ENCODE measurements around the gene CAP2. TPM values are rescaled to one million over a fixed set of nuclear protein-coding genes. Genes with fewer than 3 reads are reported as not detected.
"Not testable (repeated sequence)": the region's sequence is repeated elsewhere in the genome, so short reads cannot be mapped to it uniquely, and the experiment has no call there.

CAP2 gene
- total RNA-seq, 1 experiment from 2014 or later: 37.0 TPM

DNA sequence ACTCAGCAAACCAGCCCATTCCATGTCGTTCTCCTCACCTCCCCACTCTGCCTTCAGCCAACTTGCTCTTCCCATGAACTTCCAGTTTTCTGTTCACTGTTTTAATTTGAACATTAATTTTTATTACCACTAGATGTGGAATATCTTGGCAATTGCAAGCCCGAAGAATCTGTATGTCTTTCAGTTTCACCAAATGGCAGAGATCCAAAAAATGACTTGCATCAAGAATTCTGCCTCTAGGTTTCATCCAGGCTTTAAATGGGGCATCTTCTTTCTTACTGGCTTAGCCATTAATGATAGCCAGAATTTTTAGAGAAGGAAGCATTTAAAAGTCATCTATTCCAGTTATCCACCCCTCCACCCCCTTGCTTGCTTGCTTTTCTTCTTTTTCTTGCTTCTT lies 39.0 kb downstream of the CAP2 start:
- in situ Hi-C loops (cut with HindIII; ENCODE audit: low pct_unique_long_range_greater_than_20kb, low sequenced_read_pairs) (no loop called here), intact Hi-C loops (cut with micrococcal nuclease; ENCODE audit: unreplicated experiment) (no loop called here)
- H3K27ac ChIP-seq (ENCODE audit: low read length): no peak overlapping the region
- POLR2A ChIA-PET: no interaction called here
- no peaks in the 10 kb centered on the region for H3K9me3 ChIP-seq (ENCODE audit: control insufficient read depth, insufficient read depth, low read depth, low read length)
- CTCF ChIA-PET: no interaction called here
- H3K27me3 ChIP-seq (ENCODE audit: control insufficient read depth, insufficient read depth, low read length): no peaks in the 10 kb centered on the region
- ATAC-seq: no peak
- no peak for DNase-seq (ENCODE audit: low read depth, low spot score)
- no peaks in the 10 kb centered on the region for H3K4me1 ChIP-seq (ENCODE audit: control insufficient read depth, insufficient read depth, low read length)
- no TSS peak for BruUV-seq (replicated peaks)
- H3K36me3 ChIP-seq (ENCODE audit: control insufficient read depth, insufficient read depth, low read length): peaks cover 5% of the 10 kb centered on the region; the same call in 1 of the 2 replicates
- no peak overlapping the region for H3K4me3 ChIP-seq (ENCODE audit: low read depth in 2 of 2, low read length in 2 of 2)
- no peak for TF ChIP-seq TCF7L2 (IDR thresholded peaks at IDR 0.05; ENCODE audit: low read depth, low read length)

DNA sequence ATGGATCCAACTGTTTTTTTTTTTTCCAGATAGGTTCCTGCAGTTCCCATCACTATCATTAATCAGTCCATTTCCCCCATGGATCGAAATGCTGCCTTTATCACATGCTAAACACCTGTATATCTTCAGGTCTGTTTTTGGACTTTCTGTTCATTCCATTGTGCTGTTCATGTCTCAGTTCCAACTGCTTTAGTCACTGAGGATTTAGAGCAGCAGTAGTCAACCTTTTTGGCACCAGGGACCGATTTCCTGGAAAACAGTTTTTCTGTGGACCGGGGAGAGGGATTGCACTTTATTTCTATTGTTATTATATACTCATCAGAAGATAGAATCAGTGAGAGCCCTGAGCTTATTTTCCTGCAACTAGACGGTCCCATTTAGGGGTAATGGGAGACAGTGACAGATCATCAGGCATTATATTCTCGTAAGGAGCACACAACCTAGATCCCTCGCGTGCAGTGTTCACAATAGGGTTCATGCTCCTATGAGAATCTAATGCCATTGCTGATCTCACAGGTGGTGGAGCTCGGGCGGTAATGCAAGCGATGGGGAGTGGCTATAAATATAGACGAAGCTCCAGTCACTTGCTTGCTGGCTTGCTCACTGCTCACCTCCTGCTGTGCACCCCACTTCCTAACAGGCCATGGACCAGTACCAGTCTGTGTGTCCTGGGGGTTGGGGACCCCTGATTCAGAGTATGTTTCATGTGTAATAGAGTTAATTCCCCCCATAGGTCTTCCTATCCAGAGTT lies 46.0 kb downstream of the CAP2 start:
- intact Hi-C loops (cut with micrococcal nuclease; ENCODE audit: unreplicated experiment) (no loop called here), in situ Hi-C loops (cut with HindIII; ENCODE audit: low pct_unique_long_range_greater_than_20kb, low sequenced_read_pairs) (no loop called here)
- ChIA-PET POLR2A (no interaction called here), CTCF (no interaction called here)
- Histone ChIP-seq H3K4me3 (ENCODE audit: low read depth in 2 of 2, low read length in 2 of 2) (no peak overlapping the region), H3K36me3 (ENCODE audit: control insufficient read depth, insufficient read depth, low read length) (no peaks in the 10 kb centered on the region), H3K9me3 (ENCODE audit: control insufficient read depth, insufficient read depth, low read depth, low read length) (no peaks in the 10 kb centered on the region), H3K27me3 (ENCODE audit: control insufficient read depth, insufficient read depth, low read length) (no peaks in the 10 kb centered on the region), H3K4me1 (ENCODE audit: control insufficient read depth, insufficient read depth, low read length) (no peaks in the 10 kb centered on the region), H3K27ac (ENCODE audit: low read length) (no peak overlapping the region)
- no peak for ATAC-seq
- TF ChIP-seq POLR2AphosphoS5 (IDR thresholded peaks at IDR 0.05; ENCODE audit: low read depth, low read length): no peak
- no TSS peak for BruUV-seq (replicated peaks)
- DNase-seq (ENCODE audit: low read depth, low spot score): no peak

DNA sequence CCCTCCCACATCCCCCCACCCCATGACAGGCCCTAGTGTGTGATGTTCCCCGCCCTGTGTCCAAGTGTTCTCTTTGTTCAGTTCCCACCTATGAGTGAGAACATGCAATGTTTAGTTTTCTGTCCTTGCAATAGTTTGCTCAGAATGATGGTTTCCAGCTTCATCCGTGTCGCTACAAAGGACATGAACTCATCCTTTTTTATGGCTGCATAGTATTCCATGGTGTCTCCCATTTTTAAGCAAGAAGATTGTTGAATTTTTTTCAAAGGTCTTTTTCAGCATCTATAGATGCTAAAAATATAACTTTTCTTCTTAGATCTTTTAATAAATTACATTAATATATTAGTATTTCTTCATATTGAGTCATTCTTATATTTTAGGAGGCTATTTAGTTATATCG lies 47.4 kb downstream of the CAP2 start:
- H3K4me1 ChIP-seq (ENCODE audit: control insufficient read depth, insufficient read depth, low read length); H3K27ac ChIP-seq (ENCODE audit: low read length); H3K9me3 ChIP-seq (ENCODE audit: control insufficient read depth, insufficient read depth, low read depth, low read length); CTCF ChIA-PET; DNase-seq (ENCODE audit: low read depth, low spot score); H3K27me3 ChIP-seq (ENCODE audit: control insufficient read depth, insufficient read depth, low read length); H3K36me3 ChIP-seq (ENCODE audit: control insufficient read depth, insufficient read depth, low read length); ATAC-seq; intact Hi-C loops (cut with micrococcal nuclease; ENCODE audit: unreplicated experiment); in situ Hi-C loops (cut with HindIII; ENCODE audit: low pct_unique_long_range_greater_than_20kb, low sequenced_read_pairs); H3K4me3 ChIP-seq (ENCODE audit: low read depth in 2 of 2, low read length in 2 of 2); POLR2A ChIA-PET; BruUV-seq (replicated peaks): not testable (repeated sequence)

GRCh38 chr6:17442196-17442595 lies 48.8 kb downstream of the CAP2 start:
- CTCF ChIA-PET: no interaction called here
- in situ Hi-C loops (cut with HindIII; ENCODE audit: low pct_unique_long_range_greater_than_20kb, low sequenced_read_pairs): no loop called here

More at GRCh38 chr6:17442196-17442595, 48.8 kb downstream of the CAP2 start:
- H3K9me3 ChIP-seq (ENCODE audit: control insufficient read depth, insufficient read depth, low read depth, low read length): no peaks in the 10 kb centered on the region
- DNase-seq (ENCODE audit: low read depth, low spot score): no peak
- TF ChIP-seq POLR2AphosphoS5 (IDR thresholded peaks at IDR 0.05; ENCODE audit: low read depth, low read length) (no peak), SIN3A (IDR thresholded peaks at IDR 0.05; ENCODE audit: borderline replicate concordance, insufficient read depth, low read depth, low read length) (no peak), TCF7L2 (IDR thresholded peaks at IDR 0.05; ENCODE audit: low read depth, low read length) (no peak)
- TF ChIP-seq, protein P1, sequence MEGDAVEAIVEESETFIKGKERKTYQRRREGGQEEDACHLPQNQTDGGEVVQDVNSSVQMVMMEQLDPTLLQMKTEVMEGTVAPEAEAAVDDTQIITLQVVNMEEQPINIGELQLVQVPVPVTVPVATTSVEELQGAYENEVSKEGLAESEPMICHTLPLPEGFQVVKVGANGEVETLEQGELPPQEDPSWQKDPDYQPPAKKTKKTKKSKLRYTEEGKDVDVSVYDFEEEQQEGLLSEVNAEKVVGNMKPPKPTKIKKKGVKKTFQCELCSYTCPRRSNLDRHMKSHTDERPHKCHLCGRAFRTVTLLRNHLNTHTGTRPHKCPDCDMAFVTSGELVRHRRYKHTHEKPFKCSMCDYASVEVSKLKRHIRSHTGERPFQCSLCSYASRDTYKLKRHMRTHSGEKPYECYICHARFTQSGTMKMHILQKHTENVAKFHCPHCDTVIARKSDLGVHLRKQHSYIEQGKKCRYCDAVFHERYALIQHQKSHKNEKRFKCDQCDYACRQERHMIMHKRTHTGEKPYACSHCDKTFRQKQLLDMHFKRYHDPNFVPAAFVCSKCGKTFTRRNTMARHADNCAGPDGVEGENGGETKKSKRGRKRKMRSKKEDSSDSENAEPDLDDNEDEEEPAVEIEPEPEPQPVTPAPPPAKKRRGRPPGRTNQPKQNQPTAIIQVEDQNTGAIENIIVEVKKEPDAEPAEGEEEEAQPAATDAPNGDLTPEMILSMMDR (IDR thresholded peaks at IDR 0.05): no peak
- TF ChIP-seq, protein P2, sequence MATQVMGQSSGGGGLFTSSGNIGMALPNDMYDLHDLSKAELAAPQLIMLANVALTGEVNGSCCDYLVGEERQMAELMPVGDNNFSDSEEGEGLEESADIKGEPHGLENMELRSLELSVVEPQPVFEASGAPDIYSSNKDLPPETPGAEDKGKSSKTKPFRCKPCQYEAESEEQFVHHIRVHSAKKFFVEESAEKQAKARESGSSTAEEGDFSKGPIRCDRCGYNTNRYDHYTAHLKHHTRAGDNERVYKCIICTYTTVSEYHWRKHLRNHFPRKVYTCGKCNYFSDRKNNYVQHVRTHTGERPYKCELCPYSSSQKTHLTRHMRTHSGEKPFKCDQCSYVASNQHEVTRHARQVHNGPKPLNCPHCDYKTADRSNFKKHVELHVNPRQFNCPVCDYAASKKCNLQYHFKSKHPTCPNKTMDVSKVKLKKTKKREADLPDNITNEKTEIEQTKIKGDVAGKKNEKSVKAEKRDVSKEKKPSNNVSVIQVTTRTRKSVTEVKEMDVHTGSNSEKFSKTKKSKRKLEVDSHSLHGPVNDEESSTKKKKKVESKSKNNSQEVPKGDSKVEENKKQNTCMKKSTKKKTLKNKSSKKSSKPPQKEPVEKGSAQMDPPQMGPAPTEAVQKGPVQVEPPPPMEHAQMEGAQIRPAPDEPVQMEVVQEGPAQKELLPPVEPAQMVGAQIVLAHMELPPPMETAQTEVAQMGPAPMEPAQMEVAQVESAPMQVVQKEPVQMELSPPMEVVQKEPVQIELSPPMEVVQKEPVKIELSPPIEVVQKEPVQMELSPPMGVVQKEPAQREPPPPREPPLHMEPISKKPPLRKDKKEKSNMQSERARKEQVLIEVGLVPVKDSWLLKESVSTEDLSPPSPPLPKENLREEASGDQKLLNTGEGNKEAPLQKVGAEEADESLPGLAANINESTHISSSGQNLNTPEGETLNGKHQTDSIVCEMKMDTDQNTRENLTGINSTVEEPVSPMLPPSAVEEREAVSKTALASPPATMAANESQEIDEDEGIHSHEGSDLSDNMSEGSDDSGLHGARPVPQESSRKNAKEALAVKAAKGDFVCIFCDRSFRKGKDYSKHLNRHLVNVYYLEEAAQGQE (IDR thresholded peaks at IDR 0.05; ENCODE audit: insufficient read depth in 1 of 2, low read depth in 2 of 2, low read length in 1 of 2): no peak
- no peak overlapping the region for H3K27ac ChIP-seq (ENCODE audit: low read length)
- intact Hi-C loops (cut with micrococcal nuclease; ENCODE audit: unreplicated experiment): no loop called here
- H3K4me3 ChIP-seq (ENCODE audit: low read depth in 2 of 2, low read length in 2 of 2): no peak overlapping the region
- ATAC-seq: no peak
- no peaks in the 10 kb centered on the region for H3K36me3 ChIP-seq (ENCODE audit: control insufficient read depth, insufficient read depth, low read length)
- no TSS peak for BruUV-seq (replicated peaks)
- POLR2A ChIA-PET: no interaction called here
- no peaks in the 10 kb centered on the region for H3K27me3 ChIP-seq (ENCODE audit: control insufficient read depth, insufficient read depth, low read length)
- no peaks in the 10 kb centered on the region for H3K4me1 ChIP-seq (ENCODE audit: control insufficient read depth, insufficient read depth, low read length)
